ENCODE data around the gene SMIM24.

The SMIM24 gene

DNA sequence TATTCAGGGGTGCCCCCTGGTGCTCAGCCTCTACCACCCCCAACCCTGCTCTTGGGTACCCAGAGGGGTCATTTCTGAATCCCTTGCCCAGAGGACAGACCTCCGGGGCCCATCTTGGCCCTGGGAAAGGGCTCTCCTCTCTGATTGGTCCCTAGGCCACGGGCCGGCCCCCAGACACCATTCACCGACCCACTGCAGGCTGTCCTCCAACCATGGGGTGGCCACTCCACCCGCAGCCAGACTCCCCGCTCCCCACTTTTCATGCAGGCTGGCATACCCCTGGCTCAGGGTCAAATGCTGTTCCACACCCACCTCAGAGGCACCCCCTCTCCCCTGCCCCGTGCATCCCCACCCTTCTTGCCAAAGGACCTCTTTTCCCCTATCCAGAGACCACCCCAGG lies 14.8 kb downstream of the SMIM24 start:
- DNase-seq (ENCODE audit: extremely low read depth, low read depth), result no peak
- TF ChIP-seq, protein P1, sequence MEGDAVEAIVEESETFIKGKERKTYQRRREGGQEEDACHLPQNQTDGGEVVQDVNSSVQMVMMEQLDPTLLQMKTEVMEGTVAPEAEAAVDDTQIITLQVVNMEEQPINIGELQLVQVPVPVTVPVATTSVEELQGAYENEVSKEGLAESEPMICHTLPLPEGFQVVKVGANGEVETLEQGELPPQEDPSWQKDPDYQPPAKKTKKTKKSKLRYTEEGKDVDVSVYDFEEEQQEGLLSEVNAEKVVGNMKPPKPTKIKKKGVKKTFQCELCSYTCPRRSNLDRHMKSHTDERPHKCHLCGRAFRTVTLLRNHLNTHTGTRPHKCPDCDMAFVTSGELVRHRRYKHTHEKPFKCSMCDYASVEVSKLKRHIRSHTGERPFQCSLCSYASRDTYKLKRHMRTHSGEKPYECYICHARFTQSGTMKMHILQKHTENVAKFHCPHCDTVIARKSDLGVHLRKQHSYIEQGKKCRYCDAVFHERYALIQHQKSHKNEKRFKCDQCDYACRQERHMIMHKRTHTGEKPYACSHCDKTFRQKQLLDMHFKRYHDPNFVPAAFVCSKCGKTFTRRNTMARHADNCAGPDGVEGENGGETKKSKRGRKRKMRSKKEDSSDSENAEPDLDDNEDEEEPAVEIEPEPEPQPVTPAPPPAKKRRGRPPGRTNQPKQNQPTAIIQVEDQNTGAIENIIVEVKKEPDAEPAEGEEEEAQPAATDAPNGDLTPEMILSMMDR (IDR thresholded peaks at IDR 0.05; ENCODE audit: low read depth, low read length, missing control alignments), result no peak
- no peak overlapping the region for H3K4me3 ChIP-seq (replicated peaks; ENCODE audit: low read depth, low read length)

DNA sequence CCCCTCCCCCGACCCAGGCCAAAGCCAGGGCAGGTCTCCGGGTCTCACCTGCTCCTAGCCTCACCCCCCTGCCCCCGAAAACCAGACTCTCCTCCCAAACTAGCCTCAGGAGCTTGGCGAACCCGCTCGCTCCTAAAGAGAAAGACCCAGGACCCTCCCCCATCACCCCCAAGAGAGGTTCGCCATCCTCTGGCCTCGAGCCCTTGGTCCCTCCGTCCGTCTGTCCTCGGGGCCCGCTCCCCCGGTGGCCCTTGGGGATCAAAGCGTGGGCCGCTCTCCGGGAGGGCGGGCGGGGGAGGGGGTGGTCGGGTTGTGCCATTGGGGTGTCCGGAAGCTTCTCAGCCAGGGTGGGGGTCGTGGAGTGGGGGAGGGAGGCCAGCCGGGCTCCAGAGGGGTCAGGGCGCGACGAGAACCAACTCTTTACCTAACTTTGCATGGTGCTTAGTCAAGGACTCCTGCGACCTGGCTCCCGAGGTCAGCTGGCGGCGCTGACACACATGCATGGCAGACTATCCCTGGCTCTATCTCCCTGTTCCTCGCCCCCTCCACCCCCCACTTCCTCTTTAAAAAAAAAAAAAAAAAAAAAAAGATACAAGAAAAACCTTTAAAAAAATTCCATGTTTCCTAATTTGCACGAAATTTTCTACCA lies 15.6 kb downstream of the SMIM24 start:
- DNase-seq (ENCODE audit: extremely low read depth, low read depth), result no peak
- TF ChIP-seq, protein P1 (IDR thresholded peaks at IDR 0.05; ENCODE audit: low read depth, low read length, missing control alignments), result no peak
- no peak overlapping the region for H3K4me3 ChIP-seq (replicated peaks; ENCODE audit: low read depth, low read length)

DNA sequence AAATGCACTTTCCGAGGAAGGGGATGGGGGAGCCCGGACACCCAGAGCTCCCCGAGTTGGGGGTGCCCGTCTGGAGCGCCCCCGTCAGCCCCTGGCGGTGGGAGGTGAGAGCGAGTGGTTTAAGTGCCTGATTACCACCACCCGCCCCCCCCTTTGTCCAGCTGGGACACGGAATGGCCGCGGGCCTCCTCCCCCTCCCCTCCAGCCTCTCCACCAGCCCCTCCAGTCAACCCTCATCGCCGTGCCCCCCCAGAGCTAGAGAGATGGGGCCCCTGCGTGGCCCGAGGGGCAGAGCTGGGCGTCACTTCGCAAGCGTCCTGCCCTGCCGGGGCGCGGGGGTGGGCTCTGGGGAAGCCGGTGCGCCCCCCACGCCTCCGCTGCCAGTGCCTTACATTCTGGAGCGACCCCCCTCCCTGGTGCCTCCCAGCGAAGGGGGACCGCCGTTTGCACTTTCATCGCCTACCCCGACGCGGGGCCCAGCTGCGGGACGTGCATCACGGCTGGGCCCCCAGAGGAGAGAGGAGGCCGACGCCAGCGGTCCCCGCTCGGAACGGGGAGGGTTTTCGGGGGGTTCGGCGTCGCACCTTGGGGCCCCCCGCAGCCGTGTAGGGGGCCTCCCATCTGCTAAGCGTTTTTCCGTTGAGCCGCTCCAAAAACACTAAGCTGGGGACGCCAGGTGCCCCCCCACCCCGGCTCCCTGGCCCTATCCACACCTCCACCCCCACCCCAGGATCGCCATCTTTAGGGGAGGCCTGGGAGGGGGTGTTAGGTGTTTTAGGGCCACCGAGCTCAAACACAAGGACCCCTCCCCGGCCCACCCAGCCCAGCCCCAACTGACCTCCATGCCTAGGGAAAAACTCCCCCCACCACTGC lies 16.4 kb downstream of the SMIM24 start:
- DNase-seq (ENCODE audit: extremely low read depth, low read depth), result no peak
- TF ChIP-seq, protein P1 (IDR thresholded peaks at IDR 0.05; ENCODE audit: low read depth, low read length, missing control alignments), result no peak
- no peak overlapping the region for H3K4me3 ChIP-seq (replicated peaks; ENCODE audit: low read depth, low read length)

DNA sequence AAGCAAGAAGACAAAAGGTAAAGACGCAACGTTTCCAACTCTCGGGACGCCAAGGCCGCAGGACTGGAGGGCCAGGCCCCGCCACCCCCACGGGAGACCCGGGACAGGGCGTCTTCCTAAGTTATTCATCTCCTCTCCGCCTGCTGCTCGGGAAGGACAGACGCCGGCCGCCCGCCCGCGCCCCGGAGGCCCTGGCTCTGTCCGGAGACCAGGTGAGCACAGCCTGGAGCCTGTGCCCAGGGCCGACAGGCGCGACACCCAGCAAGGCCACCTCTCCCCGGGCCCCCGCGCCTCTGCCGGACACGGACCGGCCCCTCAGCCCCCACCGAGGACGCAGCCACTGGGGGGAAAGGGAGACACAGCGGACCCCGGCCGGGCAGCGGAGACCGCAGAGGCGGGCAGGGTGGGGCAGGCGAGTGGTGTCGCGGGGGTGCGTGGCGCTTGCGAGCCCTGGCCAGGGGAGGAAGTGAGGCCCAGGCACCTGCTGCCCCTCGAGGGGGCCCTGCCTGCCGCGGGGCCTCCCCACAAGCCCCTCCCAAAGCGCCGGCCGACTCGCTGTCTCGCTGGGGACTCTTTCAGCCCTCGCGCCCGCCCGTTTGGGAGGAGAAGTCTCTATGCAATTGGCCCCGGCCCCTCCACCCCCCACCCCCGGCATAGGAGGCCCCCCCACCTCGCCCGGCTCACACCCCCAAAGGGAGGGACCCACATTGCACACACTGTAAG lies 17.2 kb downstream of the SMIM24 start:
- no peak for DNase-seq (ENCODE audit: extremely low read depth, low read depth)
- no peak overlapping the region for H3K4me3 ChIP-seq (replicated peaks; ENCODE audit: low read depth, low read length)
- TF ChIP-seq, protein P1 (IDR thresholded peaks at IDR 0.05; ENCODE audit: low read depth, low read length, missing control alignments), result no peak

DNA sequence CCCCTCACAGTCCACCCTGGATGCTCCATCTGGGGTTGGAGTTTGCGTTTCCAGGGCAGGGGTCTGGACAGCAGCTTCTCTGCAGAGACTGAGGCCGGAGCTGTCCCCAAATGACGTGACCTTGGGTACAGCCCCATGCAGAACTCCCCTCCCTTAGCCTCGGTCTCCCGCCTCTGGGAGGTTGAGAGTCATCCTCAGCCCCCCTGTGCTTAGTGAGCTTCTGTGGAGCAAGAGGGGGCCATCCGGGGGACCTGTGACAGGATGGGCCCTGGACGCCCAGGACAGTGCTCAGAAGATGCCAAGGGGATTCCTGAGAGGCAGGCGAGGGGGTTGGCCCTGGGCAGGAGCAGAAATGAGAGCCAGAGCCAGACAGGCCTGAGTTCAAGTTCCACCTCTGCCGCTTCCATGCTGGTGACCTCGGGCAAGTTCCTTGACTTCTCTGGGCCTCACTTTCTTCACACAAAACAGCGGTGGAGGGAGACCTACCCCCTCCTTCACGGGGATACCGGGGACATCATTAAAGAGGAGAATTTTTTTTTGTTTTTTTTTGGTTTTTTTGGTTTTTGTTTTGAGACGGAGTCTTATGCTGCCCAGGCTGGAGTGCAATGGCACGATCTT lies 20.3 kb downstream of the SMIM24 start:
- no peak for DNase-seq (ENCODE audit: extremely low read depth, low read depth)
- TF ChIP-seq, protein P1 (IDR thresholded peaks at IDR 0.05; ENCODE audit: low read depth, low read length, missing control alignments), result no peak
- H3K4me3 ChIP-seq (replicated peaks; ENCODE audit: low read depth, low read length), result no peak overlapping the region

DNA sequence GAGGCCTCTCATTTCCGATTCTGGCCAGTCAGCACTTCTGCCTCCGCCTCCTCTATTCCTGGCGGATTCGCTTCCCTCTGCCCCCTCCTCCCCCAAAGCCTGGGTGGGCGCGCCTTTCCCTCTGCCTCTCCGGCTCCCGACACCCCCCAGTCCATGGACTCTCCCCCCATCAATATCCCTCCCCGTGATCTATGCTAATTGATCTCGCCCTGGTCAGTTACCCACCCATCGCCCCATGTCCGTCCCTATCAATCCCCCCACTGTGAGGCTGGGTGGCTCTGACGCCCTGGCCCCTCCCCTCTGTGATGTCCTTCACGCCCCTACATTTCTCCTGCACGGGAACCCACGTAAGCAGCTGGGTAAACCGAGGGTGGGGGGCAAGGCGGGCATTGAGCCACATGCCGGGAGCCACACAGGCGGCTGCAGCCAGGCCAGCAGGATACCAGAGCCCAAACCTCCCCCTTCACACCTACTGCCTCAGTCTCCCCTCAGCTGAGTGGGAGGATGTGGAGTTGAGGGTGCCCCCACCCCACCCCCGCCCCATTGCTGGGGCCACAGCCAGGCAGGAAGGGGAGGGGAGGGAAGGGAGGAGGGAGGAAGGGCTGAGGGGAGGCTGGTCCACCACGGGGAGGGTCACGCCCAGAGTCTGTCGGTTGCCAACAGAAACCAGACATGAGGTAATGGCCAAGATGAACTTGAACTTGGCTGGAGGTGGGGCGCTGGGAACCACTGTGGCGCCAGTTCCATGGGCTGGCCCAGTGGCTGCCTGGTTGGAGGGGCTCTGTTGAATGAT lies 21.0 kb downstream of the SMIM24 start:
- no peak overlapping the region for H3K4me3 ChIP-seq (replicated peaks; ENCODE audit: low read depth, low read length)
- TF ChIP-seq, protein P1 (IDR thresholded peaks at IDR 0.05; ENCODE audit: low read depth, low read length, missing control alignments), result no peak
- DNase-seq (ENCODE audit: extremely low read depth, low read depth), result peak; percentile 31
